H1 (cell line): ENCODE results near the gene FBXO2. TPM values are rescaled to one million over a fixed set of nuclear protein-coding genes. Genes with fewer than 3 reads are reported as not detected.

Experiments used
- CTCF ChIA-PET: fragments of 300-600 bp; sonication (Branson Sonifier 250); formaldehyde crosslinking; loops from one replicate; lab custom pipeline; 2021; ENCODE audit not compliant: partially characterized antibody; lab: Charles Lee
- POLR2A ChIA-PET: fragments of 300-600 bp; sonication (Branson Sonifier 250); formaldehyde crosslinking; loops from one replicate; lab custom pipeline; 2021; ENCODE audit warnings: inconsistent platforms; ENCODE audit not compliant: partially characterized antibody; lab: Charles Lee
- DNase-seq, 2 experiments: peaks; one replicate each; pipeline versions ENCODE4 v3.0.0 to v3.0.0-alpha.2; 2010 to 2022; ENCODE audit warnings: low spot score in 2 of 2, low read depth in 1 of 2, mixed read lengths in 1 of 2
- FAIRE-seq: peaks from 2 replicates; lab custom pipeline; 2011; peaks lifted over from hg19 to GRCh38; lab: Jason Lieb, UNC
- H2AFZ ChIP-seq: 2 replicates; pipeline ENCODE4 v1.8.1; 2012; ENCODE audit warnings: low read length, inconsistent platforms
- H2AK5ac ChIP-seq: 2 replicates; pipeline ENCODE4 v1.6.1; 2013; ENCODE audit warnings: low read depth, low read length
- H2BK120ac ChIP-seq: replicated peaks from 2 replicates; pipeline ENCODE3; 2013; ENCODE audit warnings: low read depth, low read length, inconsistent platforms
- H2BK12ac ChIP-seq: 2 replicates; pipeline ENCODE4 v1.6.1; 2013; ENCODE audit warnings: low read depth, low read length
- H2BK15ac ChIP-seq: 2 replicates; pipeline ENCODE4 v1.6.1; 2013; ENCODE audit warnings: low read length
- H2BK20ac ChIP-seq: 2 replicates; pipeline ENCODE4 v1.6.1; 2013; ENCODE audit warnings: low read length
- H2BK5ac ChIP-seq: 2 replicates; pipeline ENCODE4 v1.6.1; 2013; ENCODE audit warnings: low read depth, low read length
- H3K14ac ChIP-seq: 2 replicates; pipeline ENCODE4 v1.6.1; 2013; ENCODE audit warnings: inconsistent platforms; ENCODE audit not compliant: insufficient read length
- H3K18ac ChIP-seq: 2 replicates; pipeline ENCODE4 v1.6.1; 2013; ENCODE audit warnings: low read length; ENCODE audit errors: extremely low read depth
- H3K23ac ChIP-seq: 2 replicates; pipeline ENCODE4 v1.6.1; 2013; ENCODE audit warnings: inconsistent platforms; ENCODE audit not compliant: insufficient read length
- H3K23me2 ChIP-seq: 2 replicates; pipeline ENCODE4 v1.6.1; 2013; ENCODE audit warnings: low read depth, low read length
- H3K27ac ChIP-seq: 2 replicates; pipeline ENCODE4 v1.6.1; 2011; ENCODE audit warnings: low read depth, low read length, inconsistent platforms
- H3K27me3 ChIP-seq, 4 experiments: replicated peaks in 1 of 4; 1 replicate in 1 of 4; 2 replicates in 3 of 4; pipeline versions ENCODE4 v1.6.1 to v1.8.1; 2011 to 2013; ENCODE audit warnings: low read length in 3 of 4, mild to moderate bottlenecking in 3 of 4, inconsistent platforms in 2 of 4, mixed read lengths in 2 of 4, moderate library complexity in 1 of 4; ENCODE audit not compliant: control insufficient read depth in 3 of 4, insufficient read depth in 3 of 4; ENCODE audit errors: extremely low read depth in 1 of 4
- H3K36me3 ChIP-seq, 4 experiments: 2 replicates each; pipeline versions ENCODE4 v1.6.1 to v1.8.1; 2011 to 2013; ENCODE audit warnings: mild to moderate bottlenecking in 4 of 4, low read length in 3 of 4, moderate library complexity in 2 of 4, control low read depth in 1 of 4, inconsistent platforms in 1 of 4; ENCODE audit not compliant: insufficient read depth in 4 of 4, control insufficient read depth in 2 of 4
- H3K4ac ChIP-seq: replicated peaks from 2 replicates; pipeline ENCODE3; 2013; ENCODE audit warnings: low read length, low read depth, mixed read lengths, inconsistent platforms; ENCODE audit not compliant: insufficient read length
- H3K4me1 ChIP-seq, 4 experiments: replicated peaks in 1 of 4; 1 replicate in 1 of 4; 2 replicates in 3 of 4; pipeline versions ENCODE4 v1.6.1 to v1.8.1; 2011 to 2013; ENCODE audit warnings: low read length in 3 of 4, inconsistent platforms in 2 of 4, mixed read lengths in 1 of 4; ENCODE audit not compliant: insufficient read depth in 4 of 4, control insufficient read depth in 3 of 4
- H3K4me2 ChIP-seq, 2 experiments: 2 replicates each; pipeline versions ENCODE4 v1.6.1 to v1.8.1; 2011 to 2013; ENCODE audit warnings: low read depth in 2 of 2, low read length in 2 of 2, control low read depth in 1 of 2, inconsistent platforms in 1 of 2, mild to moderate bottlenecking in 1 of 2; ENCODE audit not compliant: insufficient read depth in 1 of 2
- H3K4me3 ChIP-seq, 4 experiments: fragments of 200-600, 300-600 bp in 1 of 4; sonication (generic), shearing (Covaris generic), sonication (Bioruptor Twin) in 1 of 4; 2 replicates each; pipeline versions ENCODE4 v1.5.1 to v1.8.1; 2011 to 2016; ENCODE audit warnings: low read length in 4 of 4, low read depth in 3 of 4, control low read depth in 2 of 4, inconsistent platforms in 2 of 4, mild to moderate bottlenecking in 2 of 4, mixed read lengths in 1 of 4, moderate library complexity in 1 of 4; ENCODE audit not compliant: insufficient read depth in 2 of 4; ENCODE audit errors: extremely low read depth in 1 of 4
- H3K56ac ChIP-seq: replicated peaks from 2 replicates; pipeline ENCODE3; 2013; ENCODE audit warnings: low read depth, mild to moderate bottlenecking, mixed read lengths, low read length, inconsistent platforms; ENCODE audit not compliant: insufficient read length
- H3K79me1 ChIP-seq: 2 replicates; pipeline ENCODE4 v1.6.1; 2013; ENCODE audit warnings: low read depth, low read length, control low read depth
- H3K79me2 ChIP-seq, 2 experiments: 2 replicates each; pipeline versions ENCODE4 v1.6.1 to v1.8.1; 2012 to 2013; ENCODE audit warnings: low read length in 2 of 2, mild to moderate bottlenecking in 2 of 2, inconsistent platforms in 1 of 2; ENCODE audit not compliant: insufficient read depth in 2 of 2, control insufficient read depth in 1 of 2
- H3K9ac ChIP-seq, 4 experiments: replicated peaks in 1 of 4; 1 replicate in 1 of 4; 2 replicates in 3 of 4; pipeline versions ENCODE4 v1.6.1 to v1.8.1; 2011 to 2013; ENCODE audit warnings: low read depth in 3 of 4, low read length in 3 of 4, control low read depth in 2 of 4, mild to moderate bottlenecking in 2 of 4, moderate library complexity in 2 of 4, inconsistent platforms in 1 of 4; ENCODE audit errors: extremely low read depth in 1 of 4
- H3K9me3 ChIP-seq, 2 experiments: 2 replicates each; pipeline versions ENCODE4 v1.6.1 to v1.8.1; 2012 to 2013; ENCODE audit warnings: mild to moderate bottlenecking in 2 of 2, moderate library complexity in 2 of 2, control low read depth in 1 of 2, inconsistent platforms in 1 of 2, low read depth in 1 of 2, low read length in 1 of 2, mixed read lengths in 1 of 2; ENCODE audit not compliant: insufficient read depth in 2 of 2
- H4K20me1 ChIP-seq, 2 experiments: replicated peaks in 1 of 2; 2 replicates each; pipeline versions ENCODE3 to v1.8.1; 2011 to 2013; ENCODE audit warnings: inconsistent platforms in 2 of 2, low read length in 2 of 2, mild to moderate bottlenecking in 1 of 2; ENCODE audit not compliant: insufficient read depth in 2 of 2, control insufficient read depth in 1 of 2
- H4K5ac ChIP-seq: 2 replicates; pipeline ENCODE4 v1.6.1; 2013; ENCODE audit warnings: low read length, low read depth, mixed read lengths, inconsistent platforms; ENCODE audit not compliant: insufficient read length
- H4K8ac ChIP-seq: 2 replicates; pipeline ENCODE4 v1.8.0; 2013; ENCODE audit warnings: mild to moderate bottlenecking, moderate library complexity, low read length, inconsistent platforms; ENCODE audit not compliant: insufficient read depth; ENCODE audit errors: extremely low read depth
- H4K91ac ChIP-seq: replicated peaks from 2 replicates; pipeline ENCODE3; 2013; ENCODE audit warnings: low read length, mixed read lengths, inconsistent platforms; ENCODE audit not compliant: insufficient read length
- CEBPB ChIP-seq: IDR thresholded peaks from 2 replicates; pipeline ENCODE4 v1.6.1; 2012; ENCODE audit warnings: low read depth, low read length
- CHD2 ChIP-seq: IDR thresholded peaks from 2 replicates; pipeline ENCODE4 v1.6.1; 2012; ENCODE audit warnings: low read length, improper control_type of control experiment
- CTBP2 ChIP-seq: IDR thresholded peaks from 2 replicates; pipeline ENCODE4 v1.7.0; 2011; ENCODE audit warnings: borderline replicate concordance, mild to moderate bottlenecking, moderate library complexity, mixed read lengths, low read length; ENCODE audit not compliant: insufficient read depth, insufficient read length
- E2F6 ChIP-seq: IDR thresholded peaks from 2 replicates; pipeline ENCODE4 v1.6.1; 2012; ENCODE audit warnings: inconsistent platforms
- FOSL1 ChIP-seq: IDR thresholded peaks from 2 replicates; pipeline ENCODE4 v1.6.1; 2011; ENCODE audit warnings: mild to moderate bottlenecking, low read depth, low read length, moderate library complexity; ENCODE audit not compliant: insufficient read depth
- GTF2F1 ChIP-seq: IDR thresholded peaks from 2 replicates; pipeline ENCODE4 v1.6.1; 2012; ENCODE audit warnings: low read depth, low read length, improper control_type of control experiment, borderline replicate concordance
- NANOG ChIP-seq: IDR thresholded peaks from 2 replicates; pipeline ENCODE4 v1.6.1; 2011; ENCODE audit warnings: low read length, low read depth, mild to moderate bottlenecking, inconsistent platforms; ENCODE audit not compliant: insufficient read depth, poor library complexity, severe bottlenecking
- POU5F1 ChIP-seq: IDR thresholded peaks from 2 replicates; pipeline ENCODE4 v1.6.1; 2011; ENCODE audit warnings: low read depth, mild to moderate bottlenecking, low read length, moderate library complexity
- RNF2 ChIP-seq: fragments of 200-900, 300-1000 bp; sonication (generic); IDR thresholded peaks from 2 replicates; pipeline ENCODE4 v1.7.1; 2016; ENCODE audit warnings: borderline replicate concordance, low read depth, mild to moderate bottlenecking, antibody characterized with exemption, low read length; ENCODE audit not compliant: poor library complexity, severe bottlenecking; ENCODE audit errors: missing control alignments
- SIRT6 ChIP-seq: IDR thresholded peaks from one replicate; pipeline ENCODE4 v1.7.1; 2012; ENCODE audit warnings: low read length, inconsistent platforms
- SIX5 ChIP-seq: IDR thresholded peaks from 2 replicates; pipeline ENCODE4 v1.6.1; 2011; ENCODE audit warnings: mild to moderate bottlenecking, low read depth, low read length
- TCF12 ChIP-seq: IDR thresholded peaks from 2 replicates; pipeline ENCODE4 v1.6.1; 2011; ENCODE audit warnings: low read depth, mild to moderate bottlenecking, low read length
- WGBS, 2 experiments: shearing (Covaris generic) in 1 of 2; methylation state at CpG; one replicate each; pipeline versions ENCODE4 v1.1.6 to v1.1.7; 2013 to 2015; ENCODE audit warnings: low lambda C conversion rate in 2 of 2, mixed read lengths in 2 of 2, inconsistent platforms in 1 of 2, low coverage in 1 of 2, missing lambda C conversion rate in 1 of 2; ENCODE audit not compliant: insufficient replicate concordance in 2 of 2, insufficient coverage in 1 of 2, insufficient read length in 1 of 2; ENCODE audit errors: extremely low coverage in 1 of 2, missing lambda C conversion rate in 1 of 2; 5-methylcytosine and 5-hydroxymethylcytosine counted together
- polyA plus RNA-seq, 7 experiments: library from polyadenylated mRNA; depleted of rRNA in 3 of 7; stranded (reverse) in 5 of 7; unstranded in 2 of 7; fragments of >200 nt in 5 of 7; fragments of 200-250 nt in 2 of 7; gene quantifications; 1 replicate in 5 of 7; 2 replicates in 1 of 7; 4 replicates in 1 of 7; pipeline versions ENCODE4 v1.2.1 to v1.2.3, GENCODE V29; 2011 to 2013; ENCODE audit warnings: missing spikeins in 2 of 7, mixed read lengths in 2 of 7
- total RNA-seq: library from RNA; stranded (reverse); fragmentation: NEBNext Ultra II Directional; extraction: Animal tissue kit (Norgen Biotek cat#: 25700); gene quantifications from 2 replicates; pipeline ENCODE4 v1.2.1, GENCODE V29; 2021
- TF ChIP-seq, protein P1 (sequence below): IDR thresholded peaks from 2 replicates; pipeline ENCODE4 v1.6.1; 2012; ENCODE audit warnings: inconsistent platforms

The FBXO2 gene
- total and polyA plus RNA-seq, 2 of the 8 experiments (the other 6 are each of a cell fraction or from before 2014, with no cell fraction given) = 51.3 to 57.9 TPM

DNA sequence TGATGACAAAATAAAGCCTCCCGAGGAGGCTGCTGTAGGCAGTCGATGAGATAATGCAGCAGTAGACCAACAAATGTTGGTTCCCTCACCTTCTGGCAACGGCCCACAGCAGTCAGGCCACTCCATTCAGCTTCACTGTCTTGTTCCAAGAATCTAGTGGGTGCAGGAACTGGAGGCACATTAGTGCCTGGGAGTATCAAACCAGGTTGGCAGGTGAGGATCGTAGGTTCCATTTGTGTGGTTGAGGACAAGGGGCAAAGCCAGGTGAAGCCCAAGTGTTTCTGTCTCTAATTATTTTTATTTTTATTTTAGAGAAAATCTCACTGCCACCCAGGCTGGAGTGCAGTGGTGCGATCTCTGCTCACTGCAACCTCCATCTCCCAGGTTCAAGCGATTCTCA is 13.3 kb downstream of the FBXO2 start:
- Histone ChIP-seq H2BK15ac (no peak overlapping the region), H3K23ac (no peak overlapping the region), H3K18ac (no peak overlapping the region), H3K9me3 (no peaks in the 10 kb centered on the region), H3K4me2 (no peak overlapping the region), H4K20me1 (peaks cover 1 to 4% of the 10 kb centered on the region in 2 experiments), H3K4me1 (no peaks in the 10 kb centered on the region), H3K36me3 (no peaks in the 10 kb centered on the region), H4K91ac (no peak overlapping the region), H3K79me2 (no peaks in the 10 kb centered on the region), H2AFZ (no peak overlapping the region), H2BK12ac (no peak overlapping the region), H3K56ac (no peak overlapping the region), H2AK5ac (no peak overlapping the region), H2BK5ac (no peak overlapping the region), H2BK20ac (no peak overlapping the region), H3K23me2 (no peaks in the 10 kb centered on the region), H3K79me1 (no peaks in the 10 kb centered on the region), H2BK120ac (no peak overlapping the region), H4K8ac (no peak overlapping the region), H3K14ac (no peak overlapping the region), H3K4me3 (no peak overlapping the region), H3K27ac (no peak overlapping the region), H3K4ac (no peak overlapping the region), H3K9ac (no peak overlapping the region), H3K27me3 (no peaks in the 10 kb centered on the region; a peak in 1 of 7 replicates), H4K5ac (no peak overlapping the region)
- FAIRE-seq (no peak), DNase-seq (no peak)
- ChIA-PET CTCF (interaction anchor here (0.6 to 6.3 kb wide), 33 partner anchors 7 to 603 kb away, joined by 3 to 66 read pairs (median 4); partner anchors contain the start of gene DISP3), POLR2A (interaction anchor here (0.7 to 3.4 kb wide), 9 partner anchors 9 to 604 kb away, joined by 3 to 12 read pairs (median 4); partner anchors contain the start of genes DISP3, DRAXIN and MTOR)
- WGBS, 2 experiments = 89% methylated on average over 6 of the region's 6 CpGs; no CpG with 5 or more reads in 1 of the 2 experiments
- TF ChIP-seq NANOG = no peak
- TF ChIP-seq CEBPB = no peak
- TF ChIP-seq SIRT6 = no peak
- no peak for TF ChIP-seq POU5F1
- TF ChIP-seq, protein P1, sequence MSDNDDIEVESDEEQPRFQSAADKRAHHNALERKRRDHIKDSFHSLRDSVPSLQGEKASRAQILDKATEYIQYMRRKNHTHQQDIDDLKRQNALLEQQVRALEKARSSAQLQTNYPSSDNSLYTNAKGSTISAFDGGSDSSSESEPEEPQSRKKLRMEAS = no peak
- no peak for TF ChIP-seq TCF12
- no peak for TF ChIP-seq FOSL1
- no peak for TF ChIP-seq E2F6
- TF ChIP-seq RNF2 = no peak
- no peak for TF ChIP-seq CHD2
- TF ChIP-seq SIX5 = no peak
- TF ChIP-seq CTBP2 = no peak
- TF ChIP-seq GTF2F1 = no peak
